Activated T-helper 1 cell treated with anti-CD3 and anti-CD28 coated beads, Interleukin-2, amount 50 U/mL, for 16 hours (primary cell): ENCODE results near the gene DNAH17.
"Not testable (repeated sequence)": the region's sequence is repeated elsewhere in the genome, so short reads cannot be mapped to it uniquely, and the experiment has no call there.

Experiments used
- DNase-seq, 2 donors: peaks; one replicate each; pipeline ENCODE4 v3.0.0-alpha.2; 2020; ENCODE audit warnings: low read depth in 1 of 2, low spot score in 1 of 2

The DNAH17 gene

DNA sequence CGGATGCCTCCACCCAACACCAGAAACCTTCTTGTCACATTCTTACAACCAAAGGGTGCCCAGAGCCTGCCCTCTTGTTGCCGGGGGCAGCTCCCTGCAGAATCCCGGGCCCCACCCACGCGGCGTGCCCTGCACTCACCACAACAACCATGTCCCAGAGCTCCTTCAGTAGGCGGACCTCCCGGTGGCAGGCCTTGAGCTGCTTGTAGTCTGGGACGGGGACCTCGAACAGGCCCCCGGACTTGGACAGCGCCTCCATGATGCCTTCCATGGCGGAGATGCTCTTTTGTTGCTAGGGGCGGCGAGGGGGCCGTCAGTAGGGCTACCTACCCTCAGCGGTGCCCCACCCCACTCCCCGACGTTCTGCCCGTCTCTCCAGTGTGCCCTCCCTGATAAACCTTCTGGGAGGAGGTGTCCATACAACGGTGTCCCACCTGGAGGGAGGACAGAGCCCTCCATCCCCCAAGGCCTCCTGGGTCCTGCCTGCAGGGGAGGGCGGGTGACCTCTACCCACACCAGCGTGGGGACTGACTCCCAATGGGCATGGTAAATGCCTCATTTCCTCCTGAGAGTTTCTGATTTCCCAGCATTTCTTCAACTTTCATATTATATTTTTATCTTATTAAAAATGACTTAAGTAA is 52.2 kb downstream of the DNAH17 start:
- DNase-seq = no peak

DNA sequence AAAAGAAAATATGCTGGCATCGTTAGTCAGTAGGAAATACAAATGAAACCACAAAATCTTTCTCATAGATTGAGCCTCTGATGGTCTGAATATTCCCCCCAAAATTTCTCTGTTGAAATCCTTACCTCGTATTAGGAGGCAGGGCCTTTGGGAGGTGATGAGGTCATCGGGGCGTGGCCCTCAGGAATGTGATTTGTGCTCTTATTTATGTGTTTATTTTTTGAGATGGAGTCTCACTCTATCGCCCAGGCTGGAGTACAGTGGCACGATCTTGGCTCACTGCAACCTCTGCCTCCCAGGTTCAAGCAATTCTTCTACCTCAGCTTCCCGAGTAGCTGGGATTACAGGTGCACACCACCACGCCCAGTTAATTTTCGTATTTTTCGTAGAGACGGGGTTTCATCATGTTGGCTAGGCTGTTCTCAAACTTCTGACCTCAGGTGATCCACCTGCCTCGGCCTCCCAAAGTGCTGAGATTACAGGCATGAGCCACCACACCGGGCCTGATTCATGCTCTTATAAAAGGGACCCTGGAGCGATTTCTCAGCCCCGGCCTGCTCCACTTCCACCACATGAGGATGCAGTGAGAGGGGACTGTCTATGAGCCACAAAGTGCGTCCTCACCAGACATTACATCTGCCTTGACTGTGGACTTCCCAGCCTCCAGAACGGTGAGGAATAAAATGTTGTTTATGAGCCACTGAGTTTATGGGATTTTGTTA is 53.1 kb downstream of the DNAH17 start:
- no peak for DNase-seq

DNA sequence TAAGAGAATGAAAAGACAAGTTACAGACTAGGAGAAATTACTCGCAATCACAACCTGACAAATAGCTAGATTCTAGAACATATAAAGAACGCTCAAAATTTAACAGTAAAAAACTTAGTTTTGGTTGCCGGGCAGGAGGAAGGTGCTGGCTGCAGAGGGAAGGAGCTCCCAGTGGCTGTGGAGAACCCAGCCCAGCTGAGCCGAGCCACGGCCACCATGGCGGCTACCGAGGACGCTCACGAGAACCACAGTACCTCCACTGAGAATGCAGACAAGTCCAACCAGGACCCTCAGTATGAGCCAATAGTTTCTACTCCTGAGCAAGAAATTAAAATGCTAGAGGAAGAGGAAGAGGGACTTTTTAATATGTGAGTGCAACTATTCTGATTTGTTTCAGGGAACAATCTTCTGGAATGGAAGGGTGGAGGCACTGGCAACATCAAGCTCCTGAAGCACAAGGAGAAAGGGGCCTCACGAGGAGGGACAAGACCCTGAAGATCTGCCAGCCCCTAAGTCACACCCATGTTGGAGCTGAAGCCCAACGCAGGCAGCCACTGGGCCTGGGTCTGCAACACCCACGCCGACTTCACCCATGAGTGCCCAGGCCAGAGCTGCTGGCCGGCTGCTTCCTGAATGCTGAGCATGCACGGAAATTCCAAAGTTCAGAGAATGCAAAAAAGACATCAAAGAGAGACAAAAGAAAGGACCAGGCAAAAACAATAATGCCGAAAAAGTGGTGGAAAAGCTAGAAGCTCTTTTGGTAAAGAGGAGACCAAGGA is 55.0 kb downstream of the DNAH17 start:
- DNase-seq = no peak

DNA sequence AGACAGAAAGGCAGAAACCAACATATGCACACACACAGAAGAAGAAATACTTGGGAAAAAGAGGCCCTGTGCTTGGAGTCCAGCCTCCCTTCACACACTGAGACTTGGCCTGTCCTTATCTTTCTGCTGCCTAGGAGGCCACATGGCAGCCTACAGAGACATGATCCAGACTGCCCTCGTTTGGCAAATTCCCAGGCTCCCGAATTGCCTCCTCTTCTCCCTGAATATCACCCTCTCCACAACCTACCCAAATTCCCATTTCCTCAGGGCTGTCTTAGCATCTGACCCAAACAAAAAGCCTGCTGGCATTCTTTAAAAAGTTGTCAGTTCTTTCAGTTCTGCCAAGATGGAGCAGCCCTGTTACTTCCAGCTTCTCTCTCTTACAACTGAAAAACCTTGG is 59.8 kb downstream of the DNAH17 start:
- DNase-seq = no peak

DNA sequence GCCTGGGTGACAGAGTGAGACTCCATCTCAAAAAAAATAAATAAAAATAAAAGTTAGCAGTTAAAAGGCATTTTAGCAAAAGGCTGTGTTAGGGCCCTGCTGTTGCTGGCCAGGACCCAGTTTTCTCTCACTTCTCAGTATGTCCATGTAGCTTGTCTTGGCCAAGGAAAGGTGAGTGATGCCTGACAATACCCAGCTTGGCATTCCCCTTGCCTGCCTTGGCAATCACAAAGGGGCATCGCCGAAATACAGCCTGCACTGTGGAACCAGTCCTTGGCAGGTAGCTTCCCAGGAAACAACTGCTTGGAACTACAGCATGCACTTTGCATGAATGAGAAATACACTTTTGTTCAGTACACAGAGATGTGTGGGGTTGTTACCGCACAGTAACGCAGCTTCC is 61.7 kb downstream of the DNAH17 start:
- DNase-seq = no peak

DNA sequence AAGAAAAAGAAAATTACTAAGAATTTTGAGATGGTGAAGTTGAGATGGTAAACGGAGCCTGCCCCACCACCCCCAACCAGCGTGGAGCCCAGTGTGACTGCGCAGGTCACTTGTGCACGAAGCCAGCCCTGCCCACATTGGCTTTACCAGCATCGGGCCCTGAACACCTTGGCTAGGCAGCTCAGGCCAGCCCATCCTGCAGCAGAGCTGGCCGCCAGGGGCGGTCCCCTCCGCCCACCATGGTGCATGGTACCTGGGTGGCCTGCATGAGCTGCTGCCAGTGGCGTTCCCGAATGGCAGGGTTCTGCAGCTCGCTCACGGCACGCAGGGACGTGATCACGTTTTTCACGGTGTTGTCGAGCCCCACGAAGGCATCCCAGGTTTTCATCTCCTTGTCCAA is 62.7 kb downstream of the DNAH17 start:
- DNase-seq = no peak

DNA sequence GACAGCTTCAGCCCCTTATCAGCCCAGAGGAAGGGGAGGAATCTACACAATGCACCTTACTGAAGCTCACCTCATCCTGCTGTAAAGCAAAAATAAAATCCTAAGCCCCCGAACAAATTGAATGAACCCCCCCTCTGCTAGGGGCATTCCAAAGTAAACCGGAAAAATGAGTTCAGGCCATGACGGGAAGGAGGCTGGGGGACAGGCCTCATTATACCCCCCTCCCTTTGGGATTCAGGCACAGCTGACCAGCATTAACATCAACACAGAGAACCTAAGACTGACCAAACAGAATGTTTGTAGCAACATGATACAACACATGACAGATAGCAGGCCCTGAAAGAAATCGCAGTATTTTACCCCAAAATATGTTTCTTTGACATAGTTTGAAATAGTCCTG is 64.2 kb downstream of the DNAH17 start:
- no peak for DNase-seq

DNA sequence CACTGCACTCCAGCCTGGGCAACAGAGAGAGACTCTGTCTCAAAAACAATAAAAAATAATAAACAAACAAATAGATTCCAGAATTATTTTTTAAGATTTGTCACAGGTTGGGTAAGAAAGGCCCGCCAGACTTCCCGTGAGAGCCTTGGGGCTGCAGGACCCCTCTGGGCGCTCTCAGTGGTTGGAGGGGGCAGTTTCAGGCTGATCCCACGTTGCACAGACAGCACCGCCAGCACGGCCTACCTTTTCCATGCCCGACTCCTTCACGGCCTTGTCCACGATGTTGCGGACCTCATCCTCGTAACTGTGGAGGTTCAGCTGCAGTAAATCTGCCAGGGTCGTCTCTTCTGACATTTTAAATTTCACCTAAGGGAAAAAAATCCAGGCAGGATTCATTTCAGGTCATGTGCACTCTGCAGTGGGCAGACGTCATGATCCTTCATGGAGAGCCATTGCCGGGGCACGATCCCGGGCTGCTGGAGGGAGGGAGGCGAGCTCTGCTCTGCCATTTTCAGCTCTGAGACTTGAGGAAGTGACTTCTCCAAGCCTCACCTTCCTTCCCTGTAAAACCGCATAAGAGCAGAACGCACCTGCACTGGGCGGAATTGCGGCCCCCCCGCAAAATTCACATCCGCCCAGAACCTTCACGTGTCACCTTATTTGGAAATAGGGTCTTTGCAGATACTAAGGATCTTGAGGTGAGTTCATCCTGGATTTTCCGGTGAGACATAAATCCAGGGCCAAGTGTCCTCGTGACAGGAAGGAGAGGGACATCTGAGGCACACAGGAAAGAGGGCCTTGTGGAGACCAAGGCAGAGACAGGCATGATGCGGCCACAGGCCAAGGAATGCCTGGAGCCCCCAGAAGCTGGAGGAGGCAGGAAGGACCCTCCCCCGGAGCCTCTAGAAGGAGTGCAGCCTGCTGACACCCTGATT is 66.8 kb downstream of the DNAH17 start:
- no peak for DNase-seq

DNA sequence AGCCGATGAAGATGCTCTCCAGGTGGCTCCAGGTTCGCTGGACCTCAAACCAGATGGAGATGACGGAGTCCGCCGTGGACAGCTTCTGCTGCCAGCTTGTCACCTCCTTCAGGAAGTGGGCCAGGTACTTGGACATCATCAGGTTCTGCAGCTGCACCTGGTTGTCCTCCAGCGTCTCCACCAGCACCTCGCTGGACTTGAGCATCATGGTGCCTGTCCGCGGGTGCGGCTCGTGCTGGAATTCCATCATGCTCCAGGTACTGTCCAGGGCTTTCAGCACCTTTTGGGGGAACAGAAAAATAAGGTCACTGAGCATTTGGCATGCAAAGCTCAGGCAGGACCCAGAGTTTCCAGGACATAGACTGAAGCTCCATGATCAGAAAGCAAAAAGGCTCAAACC is 69.7 kb downstream of the DNAH17 start:
- DNase-seq = no peak

DNA sequence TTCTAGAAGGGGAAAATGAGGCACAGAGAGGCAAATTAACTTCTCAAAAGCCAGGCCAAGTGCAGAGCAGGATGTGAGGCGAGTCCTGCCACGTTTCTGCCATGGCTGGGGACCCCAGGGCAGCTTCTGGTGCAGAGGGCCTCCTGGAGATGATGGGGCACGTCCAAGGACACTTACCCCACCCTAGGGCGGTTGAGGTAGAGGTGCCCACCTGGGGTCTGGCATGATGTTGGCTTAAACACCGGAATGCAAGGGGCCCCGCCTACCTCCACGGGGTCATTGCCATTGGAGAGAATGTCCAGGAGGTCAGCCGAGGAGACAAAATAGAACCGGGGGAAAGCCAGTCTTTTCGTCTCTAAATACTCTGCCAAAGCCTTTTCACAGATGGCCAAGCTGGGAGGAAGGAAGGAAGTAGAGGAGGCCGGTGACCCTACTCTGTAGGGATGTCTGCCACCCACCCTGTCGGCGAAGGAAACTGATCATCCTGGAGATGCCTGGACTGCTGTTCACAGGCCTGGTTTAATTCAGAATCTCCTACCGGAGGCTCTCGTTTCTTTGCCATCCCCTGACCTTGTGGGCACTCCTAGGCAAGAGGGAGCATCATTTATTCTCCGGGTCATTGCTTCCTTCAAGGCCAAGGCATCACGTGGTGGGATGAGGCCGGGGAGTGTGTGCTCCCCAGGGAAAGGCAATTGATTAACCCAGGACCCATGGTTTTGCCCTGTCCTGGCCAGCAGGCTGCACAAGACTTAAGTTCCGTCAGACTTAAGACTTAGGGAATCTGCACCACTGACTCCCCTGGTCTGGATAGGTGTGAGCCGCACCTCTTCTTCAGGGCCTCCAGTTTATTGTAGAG is 70.5 kb downstream of the DNAH17 start:
- DNase-seq = no peak

DNA sequence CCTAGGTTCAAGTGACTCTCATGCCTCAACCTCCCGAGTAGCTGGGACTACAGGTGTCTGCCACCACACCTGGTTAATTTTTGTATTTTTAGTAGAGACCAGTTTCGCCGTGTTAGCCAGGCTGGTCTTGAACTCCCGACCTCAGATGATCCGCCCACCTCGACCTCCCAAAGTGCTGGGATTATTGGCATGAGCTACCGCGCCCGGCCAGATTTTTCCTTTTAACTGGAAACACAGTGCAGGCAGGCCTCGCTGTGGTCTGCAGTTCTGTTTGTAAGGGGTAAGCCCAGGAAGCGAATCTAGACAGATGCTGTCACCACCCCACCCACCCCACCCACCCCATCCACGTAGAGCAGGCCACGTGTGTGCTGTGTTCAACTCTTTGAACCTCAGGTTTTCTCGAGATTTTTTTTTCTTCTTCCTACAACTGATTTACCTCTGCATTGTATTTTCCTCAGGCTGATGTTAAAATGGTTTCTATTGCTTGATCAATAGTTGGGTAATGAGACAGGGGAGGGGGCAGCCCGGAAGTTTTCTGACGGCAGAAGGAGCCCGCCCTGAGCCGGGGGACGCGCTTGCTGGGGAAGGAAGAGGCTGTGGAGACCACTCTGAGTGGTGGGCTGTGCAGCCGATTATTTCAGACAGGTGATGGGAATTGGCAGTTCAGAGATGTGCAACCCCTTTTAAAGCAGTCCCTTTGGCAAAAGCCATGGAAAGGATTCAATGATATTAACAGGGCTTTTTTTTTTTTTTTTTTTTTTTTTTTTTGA is 72.9 kb downstream of the DNAH17 start:
- DNase-seq = no peak

DNA sequence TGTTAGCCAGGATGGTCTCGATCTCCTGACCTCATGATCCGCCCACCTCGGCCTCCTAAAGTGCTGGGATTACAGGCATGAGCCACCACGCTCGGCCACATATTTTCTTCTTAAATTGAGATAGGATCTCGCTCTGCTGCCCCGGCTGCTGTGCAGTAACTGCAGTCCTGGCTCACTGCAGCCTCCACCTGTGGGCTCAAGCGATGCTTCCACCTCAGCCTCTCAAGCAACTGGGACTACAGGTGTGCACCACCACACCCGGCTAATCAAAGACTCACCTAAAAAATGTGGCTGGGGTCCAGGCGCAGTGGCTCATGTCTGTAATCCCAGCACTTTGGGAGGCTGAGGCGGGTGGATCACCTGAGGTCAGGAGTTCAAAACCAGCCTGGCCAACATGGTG is 73.8 kb downstream of the DNAH17 start:
- DNase-seq = not testable (repeated sequence)

DNA sequence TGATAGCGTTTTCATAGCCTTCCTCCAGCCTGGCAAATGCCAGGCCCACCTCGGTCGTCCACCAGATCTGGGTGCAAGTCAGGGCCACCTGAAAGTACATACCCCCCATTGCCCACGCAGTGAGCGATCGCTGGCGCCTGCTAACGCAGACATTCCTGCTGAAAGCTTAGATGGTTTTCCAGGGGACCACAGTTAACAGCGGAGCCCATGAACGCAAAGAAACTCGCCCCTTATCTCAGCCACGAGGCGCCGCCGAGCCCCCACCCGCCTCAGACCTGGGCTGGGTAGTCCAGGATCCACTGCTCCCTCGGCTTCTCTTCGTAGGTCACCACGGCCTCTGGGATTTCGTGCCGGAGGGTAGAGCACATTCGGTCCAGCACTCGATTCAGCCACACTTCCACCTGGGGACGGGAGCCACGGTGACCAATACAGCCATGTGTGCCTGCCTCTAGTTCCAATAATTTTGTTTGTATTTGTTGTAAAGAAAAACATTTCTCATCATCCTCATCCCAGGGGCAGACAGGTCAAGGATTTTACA is 74.5 kb downstream of the DNAH17 start:
- no peak for DNase-seq

DNA sequence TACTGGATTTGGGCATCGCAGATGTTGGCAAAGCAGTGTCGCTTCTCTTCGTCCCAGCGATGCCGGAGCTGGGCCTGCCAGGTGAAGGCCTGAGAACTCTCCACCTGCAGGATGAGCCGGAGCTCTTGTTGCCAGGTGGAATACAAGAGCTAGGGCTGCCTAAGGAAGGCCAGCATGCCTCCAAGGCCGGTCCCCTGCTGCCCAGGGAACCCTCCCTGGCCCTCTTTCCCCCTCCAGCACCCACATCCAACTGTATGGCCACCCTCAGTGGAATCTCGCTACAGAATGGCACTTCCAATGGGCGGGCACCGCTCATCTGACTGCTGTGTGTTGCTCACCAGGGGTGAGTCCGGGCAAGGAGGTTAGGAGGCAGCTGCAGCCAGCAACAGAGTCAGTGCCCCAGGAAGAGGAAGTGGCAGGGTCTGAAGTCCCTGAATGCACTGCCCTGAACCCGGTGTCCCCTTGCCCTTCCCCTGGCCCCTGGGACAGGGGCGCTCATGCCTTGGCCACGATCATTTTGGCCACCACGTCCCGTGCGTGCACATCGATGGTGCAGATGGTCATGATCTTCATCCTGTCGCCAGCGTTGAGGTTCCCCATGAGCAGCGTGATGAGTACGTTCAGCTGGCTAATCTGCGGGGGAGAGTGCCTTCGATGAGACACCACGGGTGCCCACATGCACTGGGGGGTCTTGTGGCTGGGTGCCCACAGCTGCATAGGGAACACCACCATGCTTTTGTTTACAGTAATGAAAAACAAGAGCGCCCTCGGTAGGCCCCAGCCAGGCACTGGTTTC is 75.8 kb downstream of the DNAH17 start:
- DNase-seq = no peak

DNA sequence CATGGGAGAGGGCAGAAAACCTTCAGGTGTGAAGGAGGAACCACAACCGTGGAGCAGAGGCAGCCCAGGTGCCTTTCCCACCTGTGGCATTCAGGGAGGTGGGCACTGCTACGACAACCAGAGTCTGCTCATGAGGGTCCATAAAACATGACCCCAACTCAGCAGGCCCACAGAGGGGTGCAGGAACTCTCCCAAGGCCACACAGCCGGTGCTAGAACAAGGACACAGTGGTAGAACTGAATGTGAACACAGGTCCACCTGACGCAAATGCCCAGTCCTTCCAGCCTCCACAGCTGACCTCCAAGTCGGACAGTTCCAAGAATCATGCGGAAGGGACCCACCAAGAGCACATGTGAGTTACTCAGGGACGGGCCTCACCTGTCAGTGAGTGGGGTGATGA is 76.4 kb downstream of the DNAH17 start:
- DNase-seq = no peak

DNA sequence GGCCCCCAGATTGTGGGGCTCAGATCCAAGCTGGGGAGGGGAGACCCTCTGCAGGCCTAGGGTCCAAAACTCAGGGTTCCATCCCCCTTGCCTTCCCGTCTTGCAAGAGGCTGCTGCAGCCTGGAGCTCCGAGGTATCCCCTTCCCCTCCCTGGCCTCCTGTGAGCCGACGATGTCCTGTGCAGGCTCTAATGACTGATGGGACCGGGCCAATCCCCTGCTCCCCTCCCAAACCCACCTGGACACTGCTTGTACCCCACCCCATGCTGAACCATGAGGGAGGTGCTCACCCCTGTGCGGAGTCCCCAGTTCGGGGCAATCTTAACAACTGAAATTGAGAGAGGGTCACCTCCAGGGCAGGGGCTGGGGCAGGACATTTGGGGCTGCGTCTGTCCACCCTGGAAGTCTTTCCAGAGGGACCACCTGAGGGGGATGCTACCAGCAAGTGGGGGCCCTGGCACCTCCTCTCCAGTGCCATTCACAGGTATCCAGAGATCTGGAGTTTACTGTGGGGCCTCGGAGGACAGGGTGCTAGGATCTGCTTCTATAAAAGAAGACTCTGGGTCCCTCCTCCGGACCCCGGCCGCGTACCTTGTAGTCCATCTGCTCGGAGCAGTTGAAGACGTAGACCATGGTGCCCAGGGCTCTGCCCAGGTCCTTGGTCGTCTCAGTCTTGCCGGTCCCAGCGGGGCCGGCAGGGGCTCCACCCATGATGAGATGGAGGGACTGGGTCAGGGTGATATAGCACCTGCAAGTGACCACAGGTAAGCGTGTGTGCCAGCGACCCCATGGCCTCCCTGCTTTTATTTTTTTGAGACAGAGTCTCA is 77.3 kb downstream of the DNAH17 start:
- DNase-seq = no peak

DNA sequence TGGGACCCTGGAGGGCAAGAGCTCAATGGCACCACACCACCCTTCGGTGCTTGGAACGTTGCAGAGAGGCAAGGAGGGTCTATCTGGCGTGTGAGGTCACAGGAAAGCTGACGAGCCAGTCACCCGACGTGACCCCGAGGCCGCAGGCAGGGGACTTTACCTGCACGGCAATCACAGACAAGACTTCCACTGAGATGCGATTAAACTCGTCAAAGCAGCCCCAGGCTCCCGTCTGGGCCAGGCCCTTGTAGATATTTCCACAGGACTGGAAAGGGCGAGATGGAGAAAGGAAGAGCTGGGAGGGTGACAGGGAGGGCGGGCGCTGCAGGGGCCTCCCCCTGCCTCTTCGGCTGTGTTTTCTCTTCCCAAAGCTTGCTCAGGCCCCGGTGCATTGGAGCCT is 78.3 kb downstream of the DNAH17 start:
- DNase-seq = no peak

DNA sequence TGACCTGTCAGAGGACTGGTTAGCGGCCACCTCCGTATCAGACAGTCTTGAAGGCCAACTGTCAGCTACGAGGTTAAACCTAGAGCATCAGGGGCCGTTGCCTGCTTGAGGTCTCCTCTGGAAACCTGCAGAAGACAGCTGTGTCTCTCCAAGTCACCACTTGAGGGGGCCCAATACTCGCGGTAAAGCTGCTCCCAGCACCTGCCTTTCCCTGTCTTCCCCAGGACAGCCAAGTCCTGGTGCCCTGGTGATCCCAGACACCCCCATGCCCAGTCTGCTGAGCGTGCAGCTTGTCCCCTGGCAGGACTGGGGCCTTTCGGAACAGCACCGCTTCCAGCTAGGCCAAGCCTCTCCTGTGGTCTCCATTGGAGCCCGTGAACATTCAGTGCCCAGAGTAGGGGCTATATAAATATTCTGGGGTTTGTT is 80.1 kb downstream of the DNAH17 start:
- peak in 1 of 2 donors; percentile 17 for DNase-seq
